ENCODE data around the gene CYCS. TPM values are rescaled to one million over a fixed set of nuclear protein-coding genes. Genes with fewer than 3 reads are reported as not detected.
"Not testable (repeated sequence)": the region's sequence is repeated elsewhere in the genome, so short reads cannot be mapped to it uniquely, and the experiment has no call there.

The CYCS gene
- total and polyA plus RNA-seq, 10 of the 15 experiments (the other 5 are each of a cell fraction or from before 2014, with no cell fraction given) = 113 to 952 (median 356) TPM

DNA sequence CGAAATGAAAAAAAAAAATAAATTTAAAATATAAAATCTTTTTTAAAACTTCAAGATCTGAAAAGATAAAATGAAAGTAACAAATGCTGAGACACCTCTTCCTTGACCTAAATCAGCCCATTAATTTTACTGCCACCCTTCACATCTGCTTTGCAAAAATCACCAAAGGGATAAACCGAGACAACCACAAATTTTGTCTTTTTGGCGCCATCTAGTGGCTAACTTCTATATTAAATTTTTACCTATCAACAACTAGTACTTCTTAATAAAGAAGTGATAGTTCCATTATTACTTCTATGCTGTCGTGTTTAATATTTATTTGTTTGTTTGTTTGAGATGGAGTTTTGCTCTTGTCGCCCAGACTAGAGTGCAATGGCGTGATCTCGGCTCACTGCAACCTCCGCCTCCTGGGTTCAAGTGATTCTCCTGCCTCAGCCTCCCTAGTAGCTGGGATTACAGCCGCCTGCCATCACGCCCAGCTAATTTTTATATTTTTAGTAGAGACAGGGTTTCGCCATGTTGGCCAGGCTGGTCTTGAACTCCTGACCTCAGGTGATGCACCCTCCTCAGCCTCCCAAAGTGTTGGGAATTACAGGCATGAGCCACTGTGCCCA lies 35.0 kb upstream of the CYCS start:
- H2AFZ ChIP-seq (ENCODE audit: control insufficient read depth, low read depth, low read length); DNase-seq (ENCODE audit: low read depth, low spot score); H3K4me2 ChIP-seq (ENCODE audit: control insufficient read depth, insufficient read depth); H3K27ac ChIP-seq (ENCODE audit: control insufficient read depth, insufficient read depth); H3K27me3 ChIP-seq (replicated peaks in 1 of 2; ENCODE audit: control insufficient read depth in 2 of 2, insufficient read depth in 2 of 2, low read length in 1 of 2); H3K79me2 ChIP-seq (ENCODE audit: control insufficient read depth, insufficient read depth, low read length); H4K20me1 ChIP-seq (ENCODE audit: control insufficient read depth, insufficient read depth); H3K4me1 ChIP-seq (ENCODE audit: control insufficient read depth, insufficient read depth, low read length); H3K4me3 ChIP-seq; H3K9ac ChIP-seq (ENCODE audit: control insufficient read depth, insufficient read depth, low read length); H3K9me3 ChIP-seq (replicated peaks; ENCODE audit: control insufficient read depth, insufficient read depth, low read length); BruUV-seq (replicated peaks); POLR2A ChIA-PET; H3K36me3 ChIP-seq (ENCODE audit: control insufficient read depth in 2 of 2, insufficient read depth in 2 of 2, low read length in 1 of 2); FAIRE-seq; in situ Hi-C loops (cut with MboI): not testable (repeated sequence)
- 43% methylated on average over 11 of the region's 11 CpGs for WGBS (ENCODE audit: insufficient coverage, insufficient replicate concordance, low lambda C conversion rate, missing lambda C conversion rate)
- ATAC-seq = peak; percentile 78
- ChIA-PET CTCF (interaction anchor here (0.6 to 4.3 kb wide), 15 partner anchors 11 to 1590 kb away, joined by 3 to 24 read pairs (median 5); a partner anchor contains a TSS), SMC1A (ENCODE audit: uncharacterized antibody, unreplicated experiment) (interaction anchor here (0.8 to 1.8 kb wide), 2 partner anchors 32 to 62 kb away, joined by 3 to 6 read pairs; no protein-coding TSS in a partner anchor), RAD21 (ENCODE audit: unreplicated experiment) (interaction anchor here (1.0 to 2.1 kb wide), 5 partner anchors 11 to 348 kb away, joined by 3 to 6 read pairs (median 5); no protein-coding TSS in a partner anchor)
- TF ChIP-seq RAD21 (IDR thresholded peaks at IDR 0.05; ENCODE audit: insufficient read depth, low read depth, low read length) (peak; percentile 44), SMC3 (IDR thresholded peaks at IDR 0.05; ENCODE audit: borderline replicate concordance, low read length) (peak; percentile 41; the same call in 1 of the 2 replicates), RUNX3 (IDR thresholded peaks at IDR 0.05; ENCODE audit: low read length) (peak; percentile 50)
- TF ChIP-seq, protein P1, sequence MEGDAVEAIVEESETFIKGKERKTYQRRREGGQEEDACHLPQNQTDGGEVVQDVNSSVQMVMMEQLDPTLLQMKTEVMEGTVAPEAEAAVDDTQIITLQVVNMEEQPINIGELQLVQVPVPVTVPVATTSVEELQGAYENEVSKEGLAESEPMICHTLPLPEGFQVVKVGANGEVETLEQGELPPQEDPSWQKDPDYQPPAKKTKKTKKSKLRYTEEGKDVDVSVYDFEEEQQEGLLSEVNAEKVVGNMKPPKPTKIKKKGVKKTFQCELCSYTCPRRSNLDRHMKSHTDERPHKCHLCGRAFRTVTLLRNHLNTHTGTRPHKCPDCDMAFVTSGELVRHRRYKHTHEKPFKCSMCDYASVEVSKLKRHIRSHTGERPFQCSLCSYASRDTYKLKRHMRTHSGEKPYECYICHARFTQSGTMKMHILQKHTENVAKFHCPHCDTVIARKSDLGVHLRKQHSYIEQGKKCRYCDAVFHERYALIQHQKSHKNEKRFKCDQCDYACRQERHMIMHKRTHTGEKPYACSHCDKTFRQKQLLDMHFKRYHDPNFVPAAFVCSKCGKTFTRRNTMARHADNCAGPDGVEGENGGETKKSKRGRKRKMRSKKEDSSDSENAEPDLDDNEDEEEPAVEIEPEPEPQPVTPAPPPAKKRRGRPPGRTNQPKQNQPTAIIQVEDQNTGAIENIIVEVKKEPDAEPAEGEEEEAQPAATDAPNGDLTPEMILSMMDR (IDR thresholded peaks at IDR 0.05 in 2 of 3, conservative IDR thresholded peaks at IDR 0.05 in 1 of 3; ENCODE audit: control insufficient read depth in 2 of 3, extremely low read depth in 1 of 3, insufficient read depth in 1 of 3, low read depth in 3 of 3, low read length in 3 of 3) = peak; percentile 28 to 48 (median 35); a peak in 5 of 6 replicates
- intact Hi-C loops (cut with micrococcal nuclease; ENCODE audit: unreplicated experiment) = loop anchor here (1.0 kb wide), 1 partner anchor 62 kb away; no protein-coding TSS in a partner anchor
